Suprapubic skin (tissue), 4 donors: Measurements from ENCODE around the gene MED12L. TPM values are rescaled to one million over a fixed set of nuclear protein-coding genes. Genes with fewer than 3 reads are reported as not detected.

Experiments
- DNase-seq, 2 donors: peaks; one replicate each; pipeline ENCODE4 v3.0.0-alpha.2; 2019; ENCODE audit warnings: low spot score in 2 of 2
- H3K27ac ChIP-seq: fragments of 200-600 bp; sonication (generic); one replicate; pipeline ENCODE4 v1.5.1; 2019
- H3K27me3 ChIP-seq: fragments of 200-600 bp; sonication (generic); one replicate; pipeline ENCODE4 v1.5.1; 2019
- H3K36me3 ChIP-seq: fragments of 200-600 bp; sonication (generic); one replicate; pipeline ENCODE4 v1.5.1; 2019
- H3K4me1 ChIP-seq: fragments of 200-600 bp; sonication (generic); one replicate; pipeline ENCODE4 v1.5.1; 2019
- H3K4me3 ChIP-seq: fragments of 200-600 bp; sonication (generic); one replicate; pipeline ENCODE4 v1.5.1; 2019; ENCODE audit warnings: mild to moderate bottlenecking
- H3K9me3 ChIP-seq: fragments of 200-600 bp; sonication (generic); one replicate; pipeline ENCODE4 v1.5.1; 2019
- CTCF ChIP-seq, 2 donors: fragments of 200-600 bp in 1 of 2; fragments of 450-650 bp in 1 of 2; sonication (generic) in 1 of 2; IDR thresholded peaks; one replicate each; pipeline ENCODE4 v1.5.1; 2016 to 2019; ENCODE audit warnings: antibody characterized with exemption in 2 of 2, mild to moderate bottlenecking in 1 of 2, moderate library complexity in 1 of 2
- EP300 ChIP-seq: sonication (generic); formaldehyde crosslinking; IDR thresholded peaks from one replicate; pipeline ENCODE4 v1.6.1; 2017; ENCODE audit warnings: antibody characterized with exemption
- POLR2A ChIP-seq, 2 donors: fragments of 450-650 bp; IDR thresholded peaks; one replicate each; pipeline ENCODE4 v1.6.1; 2017; ENCODE audit warnings: antibody characterized with exemption in 2 of 2, mild to moderate bottlenecking in 2 of 2, moderate library complexity in 2 of 2
- POLR2AphosphoS5 ChIP-seq, 3 donors: sonication (generic); formaldehyde crosslinking; IDR thresholded peaks; one replicate each; pipeline ENCODE4 v1.6.1; 2017; ENCODE audit warnings: antibody characterized with exemption in 3 of 3
- WGBS: methylation state at CpG from one replicate; pipeline ENCODE4 v1.1.5; 2018; 5-methylcytosine and 5-hydroxymethylcytosine counted together
- total RNA-seq, 4 donors: library from RNA; depleted of rRNA; stranded (reverse); fragments of >200 nt; gene quantifications; one replicate each; pipeline ENCODE4 v1.1.0, GENCODE V29; 2016

MED12L gene
- total RNA-seq, 4 donors from 2014 or later: 0.08 to 0.80 (median 0.22) TPM

GRCh38 chr3:151321526-151321925 lies 236.1 kb downstream of the MED12L start:
- 57% methylated on average over 1 of the region's 1 CpG for whole genome bisulfite sequencing
- no peak overlapping the region for H3K27ac ChIP-seq
- no peak overlapping the region for H3K4me3 ChIP-seq
- H3K27me3 ChIP-seq: no peaks in the 10 kb centered on the region
- peaks cover 36% of the 10 kb centered on the region for H3K4me1 ChIP-seq
- no peak for TF ChIP-seq POLR2A (IDR thresholded peaks at IDR 0.05)
- no peak for TF ChIP-seq POLR2AphosphoS5 (IDR thresholded peaks at IDR 0.05)
- no peak for TF ChIP-seq EP300
- no peak for TF ChIP-seq CTCF (IDR thresholded peaks at IDR 0.05)
- no peaks in the 10 kb centered on the region for H3K9me3 ChIP-seq
- no peak for DNase-seq
- H3K36me3 ChIP-seq: no peaks in the 10 kb centered on the region

- no peak for DNase-seq
- TF ChIP-seq POLR2AphosphoS5 (IDR thresholded peaks at IDR 0.05): no peak
- no peak for TF ChIP-seq POLR2A (IDR thresholded peaks at IDR 0.05)
- no peak for TF ChIP-seq CTCF (IDR thresholded peaks at IDR 0.05)
- TF ChIP-seq EP300: no peak
- H3K36me3 ChIP-seq: no peaks in the 10 kb centered on the region
- peaks cover 31% of the 10 kb centered on the region for H3K4me1 ChIP-seq
- H3K4me3 ChIP-seq: no peak overlapping the region
- WGBS: 93% methylated on average over 1 of the region's 1 CpG
- H3K27ac ChIP-seq: no peak overlapping the region
- H3K27me3 ChIP-seq: no peaks in the 10 kb centered on the region
- H3K9me3 ChIP-seq: no peaks in the 10 kb centered on the region
Observed at GRCh38 chr3:151322511-151322910, 237.0 kb downstream of the MED12L start.

GRCh38 chr3:151327571-151328198 lies 242.2 kb downstream of the MED12L start:
- Histone ChIP-seq H3K9me3 (no peaks in the 10 kb centered on the region), H3K36me3 (no peaks in the 10 kb centered on the region), H3K4me3 (peak overlapping the region; percentile 38), H3K4me1 (peaks cover 14% of the 10 kb centered on the region), H3K27ac (peak overlapping the region; percentile 55), H3K27me3 (no peaks in the 10 kb centered on the region)
- DNase-seq: no peak
- WGBS: 11% methylated on average over 3 of the region's 3 CpGs
- TF ChIP-seq POLR2A (IDR thresholded peaks at IDR 0.05) (no peak), CTCF (IDR thresholded peaks at IDR 0.05) (peak; percentile 22 to 43)

GRCh38 chr3:151328298-151328995 lies 243.0 kb downstream of the MED12L start:
- no peaks in the 10 kb centered on the region for H3K27me3 ChIP-seq
- H3K4me1 ChIP-seq: peaks cover 14% of the 10 kb centered on the region
- DNase-seq: no peak
- peak overlapping the region; percentile 55 for H3K27ac ChIP-seq
- H3K4me3 ChIP-seq: peak overlapping the region; percentile 38
- no peaks in the 10 kb centered on the region for H3K9me3 ChIP-seq
- TF ChIP-seq POLR2A (IDR thresholded peaks at IDR 0.05) (no peak), CTCF (IDR thresholded peaks at IDR 0.05) (no peak), EP300 (no peak), POLR2AphosphoS5 (IDR thresholded peaks at IDR 0.05) (no peak)
- H3K36me3 ChIP-seq: no peaks in the 10 kb centered on the region
- WGBS: 28% methylated on average over 10 of the region's 10 CpGs

- 90% methylated on average over 1 of the region's 1 CpG for WGBS
- Histone ChIP-seq H3K4me3 (peak within 1 kb of the TSS; percentile 38), H3K9me3 (no peaks in the 10 kb centered on the region), H3K27ac (peak within 1 kb of the TSS; percentile 55), H3K4me1 (peaks cover 14% of the 10 kb centered on the region), H3K27me3 (no peaks in the 10 kb centered on the region), H3K36me3 (no peaks in the 10 kb centered on the region)
- no peak for DNase-seq
- TF ChIP-seq CTCF (IDR thresholded peaks at IDR 0.05) (no peak), POLR2A (IDR thresholded peaks at IDR 0.05) (no peak), POLR2AphosphoS5 (IDR thresholded peaks at IDR 0.05) (no peak), EP300 (no peak)
Observed at GRCh38 chr3:151329363-151329762, 243.9 kb downstream of the MED12L start, which contains the start of gene P2RY13. P2RY13 (minus strand) TSS chr3:151329549; CDS start chr3:151329528, 21 bp downstream.
